Chondrocyte (in vitro differentiated cells): ENCODE data around the gene DHX58. TPM values are rescaled to one million over a fixed set of nuclear protein-coding genes. Genes with fewer than 3 reads are reported as not detected.

Experiments used
- DNase-seq: peaks from one replicate; pipeline ENCODE4 v3.0.0; 2021; ENCODE audit warnings: mixed read lengths, low spot score
- H3K27ac Mint-ChIP-seq: one replicate; pipeline ENCODE4 v1.8.0; 2021; ENCODE audit warnings: mild to moderate bottlenecking, moderate library complexity, mixed read lengths; ENCODE audit not compliant: unreplicated experiment
- H3K27me3 Mint-ChIP-seq: 2 replicates; pipeline ENCODE4 v1.8.0; 2021; ENCODE audit warnings: low read depth, mixed read lengths
- H3K36me3 Mint-ChIP-seq: 2 replicates; pipeline ENCODE4 v1.8.0; 2021; ENCODE audit warnings: low read depth, mixed read lengths
- H3K4me1 Mint-ChIP-seq: 2 replicates; pipeline ENCODE4 v1.8.0; 2021; ENCODE audit warnings: low read depth, mild to moderate bottlenecking, mixed read lengths
- H3K4me3 Mint-ChIP-seq: one replicate; pipeline ENCODE4 v1.8.0; 2021; ENCODE audit warnings: mild to moderate bottlenecking, moderate library complexity, mixed read lengths; ENCODE audit not compliant: unreplicated experiment
- H3K9me3 Mint-ChIP-seq: 2 replicates; pipeline ENCODE4 v1.8.0; 2021; ENCODE audit warnings: low read depth, mixed read lengths
- total RNA-seq: library from RNA; stranded (reverse); gene quantifications from 3 replicates; pipeline ENCODE4 v1.2.1, GENCODE V29; 2021
- TF ChIP-seq, protein P1 (sequence below): fragments of 200-600 bp; sonication (generic); IDR thresholded peaks from 2 replicates; pipeline ENCODE4 v1.5.0; 2021; ENCODE audit warnings: antibody characterized with exemption, mild to moderate bottlenecking, moderate library complexity

DHX58 gene
- total RNA-seq, 1 donor from 2014 or later: 0.55 TPM

DNA sequence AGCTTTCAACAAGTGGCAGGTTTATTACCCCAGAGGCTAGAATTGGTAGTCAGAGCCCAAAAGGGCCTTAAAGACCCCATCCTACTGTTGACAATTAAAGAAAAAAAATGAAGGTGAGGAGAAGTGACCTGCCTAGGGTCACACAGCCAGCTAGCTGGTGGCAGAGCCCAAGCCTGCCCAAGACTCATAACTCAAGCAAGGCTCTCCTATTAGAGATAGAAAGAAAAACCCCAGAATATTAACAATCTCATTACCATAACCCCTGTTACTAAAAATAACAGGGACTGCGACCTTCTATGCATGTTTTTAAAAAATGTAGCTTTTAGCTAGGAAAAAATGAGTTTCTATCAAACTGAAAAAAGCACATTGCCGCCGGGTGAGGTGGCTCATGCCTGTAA lies 24.1 kb upstream of the DHX58 start:
- Mint-ChIP-seq H3K36me3 (peaks cover 6% of the 10 kb centered on the region), H3K4me3 (no peak overlapping the region), H3K27me3 (no peaks in the 10 kb centered on the region), H3K4me1 (peaks cover 56% of the 10 kb centered on the region), H3K9me3 (no peaks in the 10 kb centered on the region), H3K27ac (no peak overlapping the region)
- DNase-seq: no peak
- TF ChIP-seq, protein P1, sequence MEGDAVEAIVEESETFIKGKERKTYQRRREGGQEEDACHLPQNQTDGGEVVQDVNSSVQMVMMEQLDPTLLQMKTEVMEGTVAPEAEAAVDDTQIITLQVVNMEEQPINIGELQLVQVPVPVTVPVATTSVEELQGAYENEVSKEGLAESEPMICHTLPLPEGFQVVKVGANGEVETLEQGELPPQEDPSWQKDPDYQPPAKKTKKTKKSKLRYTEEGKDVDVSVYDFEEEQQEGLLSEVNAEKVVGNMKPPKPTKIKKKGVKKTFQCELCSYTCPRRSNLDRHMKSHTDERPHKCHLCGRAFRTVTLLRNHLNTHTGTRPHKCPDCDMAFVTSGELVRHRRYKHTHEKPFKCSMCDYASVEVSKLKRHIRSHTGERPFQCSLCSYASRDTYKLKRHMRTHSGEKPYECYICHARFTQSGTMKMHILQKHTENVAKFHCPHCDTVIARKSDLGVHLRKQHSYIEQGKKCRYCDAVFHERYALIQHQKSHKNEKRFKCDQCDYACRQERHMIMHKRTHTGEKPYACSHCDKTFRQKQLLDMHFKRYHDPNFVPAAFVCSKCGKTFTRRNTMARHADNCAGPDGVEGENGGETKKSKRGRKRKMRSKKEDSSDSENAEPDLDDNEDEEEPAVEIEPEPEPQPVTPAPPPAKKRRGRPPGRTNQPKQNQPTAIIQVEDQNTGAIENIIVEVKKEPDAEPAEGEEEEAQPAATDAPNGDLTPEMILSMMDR: no peak

- H3K9me3 Mint-ChIP-seq: no peaks in the 10 kb centered on the region
- TF ChIP-seq, protein P1: no peak
- peaks cover 55% of the 10 kb centered on the region for H3K4me1 Mint-ChIP-seq
- DNase-seq: no peak
- peak overlapping the region; percentile 65 for H3K27ac Mint-ChIP-seq
- no peak overlapping the region for H3K4me3 Mint-ChIP-seq
- H3K36me3 Mint-ChIP-seq: peaks cover 10% of the 10 kb centered on the region
- no peaks in the 10 kb centered on the region for H3K27me3 Mint-ChIP-seq
Measured at GRCh38 chr17:42135664-42136653, 23.4 kb upstream of the DHX58 start.

GRCh38 chr17:42135151-42135550 lies 22.6 kb upstream of the DHX58 start:
- DNase-seq: no peak
- Mint-ChIP-seq H3K27ac (peak overlapping the region; percentile 38), H3K36me3 (peaks cover 15% of the 10 kb centered on the region), H3K4me1 (peaks cover 57% of the 10 kb centered on the region), H3K4me3 (no peak overlapping the region), H3K9me3 (no peaks in the 10 kb centered on the region), H3K27me3 (no peaks in the 10 kb centered on the region)
- TF ChIP-seq, protein P1: no peak

DNA sequence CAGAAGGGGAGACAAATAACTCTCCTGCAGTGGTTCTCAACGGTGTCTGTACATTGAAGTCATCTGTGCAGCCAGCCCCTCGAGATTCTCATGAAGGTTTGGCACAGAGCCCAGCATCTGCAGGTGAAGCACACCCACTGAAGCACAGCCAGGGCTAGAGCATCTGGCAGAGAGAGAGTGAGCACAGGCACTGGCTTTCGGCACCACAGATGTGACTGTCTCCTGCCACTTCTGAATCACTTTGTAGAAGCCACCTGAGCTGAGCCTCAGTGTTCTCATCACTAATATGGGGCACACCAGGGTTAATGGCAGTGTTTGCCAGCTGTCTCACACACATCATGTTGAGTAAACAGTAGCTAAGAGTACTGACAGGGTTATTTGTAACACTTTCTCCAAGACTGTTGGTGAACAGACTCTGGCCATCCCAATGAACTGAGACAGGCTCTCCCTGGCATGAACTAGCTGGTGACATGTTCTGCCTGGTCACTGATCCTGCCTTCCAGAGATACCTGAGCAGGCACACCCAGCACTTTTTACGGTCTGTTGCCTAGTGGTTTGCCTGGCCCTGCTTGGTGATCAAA lies 21.0 kb upstream of the DHX58 start:
- TF ChIP-seq, protein P1: no peak
- DNase-seq: no peak
- Mint-ChIP-seq H3K27me3 (no peaks in the 10 kb centered on the region), H3K4me3 (no peak overlapping the region), H3K27ac (peak overlapping the region; percentile 91), H3K9me3 (no peaks in the 10 kb centered on the region), H3K4me1 (peaks cover 52% of the 10 kb centered on the region), H3K36me3 (peaks cover 18% of the 10 kb centered on the region)

- Mint-ChIP-seq H3K27ac (peak overlapping the region; percentile 91), H3K27me3 (no peaks in the 10 kb centered on the region), H3K9me3 (no peaks in the 10 kb centered on the region), H3K36me3 (peaks cover 23% of the 10 kb centered on the region), H3K4me3 (no peak overlapping the region), H3K4me1 (peaks cover 46% of the 10 kb centered on the region)
- TF ChIP-seq, protein P1: no peak
- DNase-seq: no peak
Measured at GRCh38 chr17:42132941-42133340, 20.4 kb upstream of the DHX58 start.
